ENCODE data around the gene ENDOG. TPM values are rescaled to one million over a fixed set of nuclear protein-coding genes. Genes with fewer than 3 reads are reported as not detected.
A peak's percentile ranks its signal among the peaks of the same experiment; 100 is the strongest.

ENDOG gene
- total RNA-seq, 3 donors from 2014 or later: 30.2 to 56.1 (median 37.9) TPM

DNA sequence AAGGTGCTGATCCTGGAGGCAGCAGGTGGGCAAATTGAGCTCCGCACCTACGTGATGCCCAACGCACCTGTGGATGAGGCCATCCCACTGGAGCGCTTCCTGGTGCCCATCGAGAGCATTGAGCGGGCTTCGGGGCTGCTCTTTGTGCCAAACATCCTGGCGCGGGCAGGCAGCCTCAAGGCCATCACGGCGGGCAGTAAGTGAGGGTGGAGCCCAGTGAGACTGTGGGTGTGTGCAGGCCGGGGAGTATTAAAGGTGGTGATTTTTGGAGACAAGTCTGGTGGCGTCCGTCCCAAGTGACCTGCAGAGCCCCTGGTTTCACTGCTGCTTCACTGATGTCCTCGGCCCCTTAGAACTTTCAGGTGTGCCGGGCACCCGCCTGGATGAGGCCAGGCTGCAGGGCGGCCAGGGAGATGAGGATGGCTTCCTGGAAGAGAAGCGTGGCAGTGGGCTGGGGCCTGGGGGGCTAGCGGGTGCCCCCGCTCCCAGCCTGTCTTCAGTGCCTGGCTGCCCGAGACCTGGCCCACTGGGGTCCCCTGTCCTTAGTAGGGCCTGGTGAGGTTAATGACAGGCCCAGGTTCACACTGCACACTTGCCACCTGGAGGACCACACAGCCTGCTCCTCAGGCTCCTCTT lies 4.2 kb downstream of the ENDOG start:
- TF ChIP-seq, protein P1, sequence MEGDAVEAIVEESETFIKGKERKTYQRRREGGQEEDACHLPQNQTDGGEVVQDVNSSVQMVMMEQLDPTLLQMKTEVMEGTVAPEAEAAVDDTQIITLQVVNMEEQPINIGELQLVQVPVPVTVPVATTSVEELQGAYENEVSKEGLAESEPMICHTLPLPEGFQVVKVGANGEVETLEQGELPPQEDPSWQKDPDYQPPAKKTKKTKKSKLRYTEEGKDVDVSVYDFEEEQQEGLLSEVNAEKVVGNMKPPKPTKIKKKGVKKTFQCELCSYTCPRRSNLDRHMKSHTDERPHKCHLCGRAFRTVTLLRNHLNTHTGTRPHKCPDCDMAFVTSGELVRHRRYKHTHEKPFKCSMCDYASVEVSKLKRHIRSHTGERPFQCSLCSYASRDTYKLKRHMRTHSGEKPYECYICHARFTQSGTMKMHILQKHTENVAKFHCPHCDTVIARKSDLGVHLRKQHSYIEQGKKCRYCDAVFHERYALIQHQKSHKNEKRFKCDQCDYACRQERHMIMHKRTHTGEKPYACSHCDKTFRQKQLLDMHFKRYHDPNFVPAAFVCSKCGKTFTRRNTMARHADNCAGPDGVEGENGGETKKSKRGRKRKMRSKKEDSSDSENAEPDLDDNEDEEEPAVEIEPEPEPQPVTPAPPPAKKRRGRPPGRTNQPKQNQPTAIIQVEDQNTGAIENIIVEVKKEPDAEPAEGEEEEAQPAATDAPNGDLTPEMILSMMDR (IDR thresholded peaks at IDR 0.05): no peak
- no peak overlapping the region for H3K4me3 ChIP-seq
- intact Hi-C loops (cut with DNase I, micrococcal nuclease): no loop called here
- no peaks in the 10 kb centered on the region for H3K9me3 ChIP-seq
- no peak for ATAC-seq
- H3K36me3 ChIP-seq (ENCODE audit: low read depth): no peaks in the 10 kb centered on the region
- H3K4me1 ChIP-seq (ENCODE audit: low read depth): peaks cover 15% of the 10 kb centered on the region
- DNase-seq: no peak

DNA sequence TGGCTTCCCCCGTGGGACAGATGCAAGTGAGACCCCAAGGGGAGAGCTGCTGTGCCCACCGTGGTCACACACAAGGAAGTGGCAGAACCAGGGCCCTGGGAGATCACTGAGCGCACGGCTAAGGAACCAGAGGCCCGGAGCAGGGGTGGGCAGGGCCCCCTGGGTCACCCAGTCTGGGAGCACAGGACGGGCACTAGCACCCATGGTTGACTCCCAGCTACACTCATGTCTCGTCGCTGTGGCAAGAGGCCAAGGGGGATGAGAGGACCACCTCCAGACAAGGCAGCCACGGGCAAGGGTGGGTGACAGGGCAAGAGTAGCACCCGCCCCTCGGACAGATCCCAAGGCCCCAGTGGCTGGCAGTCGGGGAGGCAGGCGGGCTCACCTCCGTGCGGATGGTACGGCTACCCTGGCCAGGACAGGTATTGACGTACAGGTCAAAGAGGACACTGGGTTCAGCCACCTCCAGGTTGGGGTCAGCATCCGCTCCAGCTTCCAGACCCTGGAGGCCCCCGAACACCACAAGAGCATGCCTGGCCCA lies 5.1 kb downstream of the ENDOG start:
- Histone ChIP-seq H3K4me1 (ENCODE audit: low read depth) (peaks cover 15% of the 10 kb centered on the region), H3K36me3 (ENCODE audit: low read depth) (no peaks in the 10 kb centered on the region), H3K4me3 (no peak overlapping the region), H3K9me3 (no peaks in the 10 kb centered on the region)
- intact Hi-C loops (cut with DNase I, micrococcal nuclease): no loop called here
- TF ChIP-seq, protein P1 (IDR thresholded peaks at IDR 0.05): no peak
- ATAC-seq (no peak), DNase-seq (no peak)

DNA sequence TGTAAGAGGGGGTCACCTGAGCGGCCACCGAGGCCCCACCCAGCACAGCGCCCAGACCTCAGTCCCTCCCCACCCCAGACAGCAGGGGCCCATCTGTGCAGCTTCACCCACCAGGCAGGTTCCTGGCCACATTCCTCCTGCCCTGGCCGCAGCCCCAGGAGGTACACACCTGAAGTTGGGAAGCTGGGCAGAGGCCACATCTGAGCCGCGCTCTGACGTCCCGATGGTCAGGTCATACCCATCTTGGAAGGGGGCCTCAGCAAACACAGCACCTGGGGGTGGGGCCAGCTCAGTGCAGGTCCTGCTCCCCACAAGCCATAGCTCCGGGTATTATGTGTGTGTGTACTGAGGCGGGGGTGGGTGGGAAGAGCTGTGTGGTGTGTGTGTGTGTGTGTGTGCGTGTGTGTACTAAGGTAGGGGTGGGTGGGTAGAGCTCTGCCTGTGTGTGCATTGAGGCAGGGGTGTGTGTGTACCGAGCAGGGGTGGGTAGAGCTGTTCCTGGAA lies 5.7 kb downstream of the ENDOG start:
- TF ChIP-seq, protein P1 (IDR thresholded peaks at IDR 0.05): no peak
- H3K36me3 ChIP-seq (ENCODE audit: low read depth): no peaks in the 10 kb centered on the region

DNA sequence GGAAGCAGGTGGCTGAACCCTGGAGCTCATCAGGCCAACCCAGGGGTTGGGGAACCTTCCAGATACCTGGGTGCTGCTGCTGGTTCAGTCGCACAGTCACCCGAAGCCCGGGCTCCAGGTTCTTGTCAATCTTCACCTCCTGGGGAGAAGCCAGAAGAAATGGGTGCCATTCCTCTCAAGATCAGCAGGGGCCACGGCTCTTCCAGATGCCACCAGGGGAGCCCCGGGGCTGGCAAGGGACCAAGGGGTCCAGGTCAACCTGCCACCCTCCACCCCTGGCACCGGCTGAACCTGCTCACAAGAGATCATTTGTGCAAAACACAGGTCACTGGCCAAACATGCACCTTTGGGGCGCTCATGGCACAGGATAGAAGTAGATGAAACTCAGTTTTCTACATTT lies 6.6 kb downstream of the ENDOG start:
- DNase-seq: no peak
- intact Hi-C loops (cut with DNase I, micrococcal nuclease): no loop called here
- Histone ChIP-seq H3K9me3 (no peaks in the 10 kb centered on the region), H3K4me1 (ENCODE audit: low read depth) (peaks cover 14% of the 10 kb centered on the region), H3K36me3 (ENCODE audit: low read depth) (no peaks in the 10 kb centered on the region), H3K4me3 (no peak overlapping the region)
- ATAC-seq: no peak
- TF ChIP-seq, protein P1 (IDR thresholded peaks at IDR 0.05): no peak

More for the DNA sequence above, 5.7 kb downstream of the ENDOG start:
- DNase-seq (no peak), ATAC-seq (no peak)
- no peak overlapping the region for H3K4me3 ChIP-seq
- peaks cover 21% of the 10 kb centered on the region for H3K4me1 ChIP-seq (ENCODE audit: low read depth)
- intact Hi-C loops (cut with DNase I, micrococcal nuclease): no loop called here
- no peaks in the 10 kb centered on the region for H3K9me3 ChIP-seq

DNA sequence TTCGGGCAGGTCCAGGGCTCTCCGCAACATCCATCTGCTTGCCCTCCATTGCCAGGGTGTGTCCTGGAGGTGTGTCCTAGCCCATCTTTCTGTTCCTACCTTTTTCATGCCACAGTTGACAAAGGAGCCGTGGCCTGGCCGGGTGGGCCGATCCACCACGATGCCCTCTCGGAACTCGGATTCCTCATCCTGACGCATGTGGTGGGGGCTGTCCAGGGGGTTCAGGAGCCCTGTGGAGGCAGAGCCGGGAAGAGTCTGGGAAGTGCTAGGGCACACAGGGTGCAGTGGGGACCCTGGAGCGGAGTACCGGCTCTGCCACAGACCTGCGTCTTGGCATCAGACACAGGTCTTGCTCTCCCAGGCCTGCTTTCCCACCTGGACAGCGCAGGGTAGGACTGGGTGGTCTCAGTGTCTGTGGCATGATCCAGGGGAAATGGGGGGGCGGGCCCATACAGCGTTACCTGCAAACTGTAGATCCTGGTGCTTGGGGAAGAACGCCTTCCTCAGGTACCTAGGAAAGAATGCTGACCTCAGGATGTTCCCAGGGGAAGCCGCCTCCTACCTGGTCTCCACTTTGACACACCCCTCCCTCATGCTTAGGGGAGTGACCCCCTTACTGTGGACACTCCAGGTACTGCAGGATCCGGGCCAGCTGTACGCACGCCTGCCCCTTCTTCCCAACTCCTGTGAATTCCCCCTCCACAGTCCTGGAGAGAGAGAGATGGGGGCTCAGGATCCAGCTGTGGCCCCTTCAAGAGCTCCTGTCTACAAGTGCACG lies 7.8 kb downstream of the ENDOG start:
- DNase-seq (peak in 1 of 3 donors; percentile 41), ATAC-seq (no peak)
- no peaks in the 10 kb centered on the region for H3K36me3 ChIP-seq (ENCODE audit: low read depth)
- peaks cover 7% of the 10 kb centered on the region for H3K4me1 ChIP-seq (ENCODE audit: low read depth)
- TF ChIP-seq, protein P1 (IDR thresholded peaks at IDR 0.05): no peak
- no peaks in the 10 kb centered on the region for H3K9me3 ChIP-seq
- intact Hi-C loops (cut with DNase I, micrococcal nuclease): no loop called here
- H3K4me3 ChIP-seq: no peak overlapping the region
